H1 (cell line): Measurements from ENCODE around the gene NOM1.

Source experiments
- EZH2 ChIP-seq: fragments of 200-600 bp; sonication (generic); IDR thresholded peaks from 2 replicates; pipeline ENCODE4 v1.7.1; 2012; ENCODE audit warnings: low read depth, mild to moderate bottlenecking, moderate library complexity, low read length, inconsistent platforms; ENCODE audit not compliant: severe bottlenecking
- GTF2F1 ChIP-seq: IDR thresholded peaks from 2 replicates; pipeline ENCODE4 v1.6.1; 2012; ENCODE audit warnings: low read depth, low read length, improper control_type of control experiment, borderline replicate concordance
- POLR2A ChIP-seq, 2 experiments: IDR thresholded peaks; 1 replicate in 1 of 2; 2 replicates in 1 of 2; pipeline ENCODE4 v1.6.1; 2011; ENCODE audit warnings: low read depth in 2 of 2, low read length in 2 of 2, mild to moderate bottlenecking in 2 of 2; ENCODE audit errors: control extremely low read depth in 1 of 2
- POLR2AphosphoS5 ChIP-seq: IDR thresholded peaks from 2 replicates; pipeline ENCODE4 v1.6.1; 2011; ENCODE audit warnings: low read depth, low read length
- SIN3A ChIP-seq, 2 experiments: IDR thresholded peaks in 1 of 2; conservative IDR thresholded peaks in 1 of 2; 2 replicates each; pipeline ENCODE4 v1.6.1; 2011 to 2012; ENCODE audit warnings: low read length in 2 of 2, improper control_type of control experiment in 1 of 2, low read depth in 1 of 2, mild to moderate bottlenecking in 1 of 2
- SRF ChIP-seq: IDR thresholded peaks from 2 replicates; pipeline ENCODE4 v1.6.1; 2011; ENCODE audit warnings: mild to moderate bottlenecking, low read depth, low read length, moderate library complexity
- TF ChIP-seq, protein P1 (sequence below), 3 experiments: IDR thresholded peaks; 1 replicate in 2 of 3; 2 replicates in 1 of 3; pipeline versions ENCODE4 v1.5.1 to v1.6.1; 2011; ENCODE audit warnings: low read length in 3 of 3, mild to moderate bottlenecking in 3 of 3, inconsistent platforms in 2 of 3, low read depth in 1 of 3, moderate library complexity in 1 of 3; ENCODE audit not compliant: insufficient read depth in 1 of 3; ENCODE audit errors: control extremely low read depth in 1 of 3
- TF ChIP-seq, protein P2 (sequence below): IDR thresholded peaks from 2 replicates; pipeline ENCODE4 v1.6.1; 2011; ENCODE audit warnings: low read length, improper control_type of control experiment

DNA sequence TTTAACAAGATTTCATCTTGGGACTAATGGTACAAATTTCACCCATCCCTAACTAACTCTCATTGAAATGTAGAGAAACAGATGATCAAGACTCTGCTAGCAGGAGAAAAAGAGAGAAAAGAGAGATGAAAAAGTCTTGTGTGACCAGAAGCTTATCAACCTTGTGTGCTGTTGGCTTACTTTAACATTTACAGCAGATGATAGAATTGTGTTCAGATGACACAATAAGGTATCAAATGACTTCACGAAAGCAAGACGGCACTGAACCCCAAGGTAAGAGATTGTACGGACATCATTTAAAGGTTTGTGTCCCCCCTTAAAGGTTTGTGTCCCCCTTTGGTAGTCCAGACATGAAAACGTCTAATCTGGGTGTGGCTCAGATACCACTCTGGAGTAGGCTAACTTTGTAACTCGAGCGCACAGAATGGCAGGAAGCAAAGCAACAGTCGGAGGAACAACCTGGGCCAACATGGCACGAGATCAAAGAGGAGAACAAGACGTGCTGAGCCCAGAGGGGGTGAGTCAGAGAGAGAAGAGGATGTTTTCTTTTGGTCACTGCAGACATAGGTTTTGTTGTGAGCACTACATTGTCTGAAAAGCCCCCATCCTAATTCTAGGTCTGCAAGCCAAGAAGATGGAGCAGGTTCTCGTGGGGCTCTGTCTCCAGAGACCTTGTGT is 46.1 kb upstream of the NOM1 start:
- TF ChIP-seq GTF2F1, result no peak
- TF ChIP-seq POLR2A (IDR thresholded peaks at IDR 0.05; ENCODE audit: control extremely low read depth in 1 of 2, low read depth in 2 of 2, low read length in 2 of 2), result no peak
- TF ChIP-seq, protein P1, sequence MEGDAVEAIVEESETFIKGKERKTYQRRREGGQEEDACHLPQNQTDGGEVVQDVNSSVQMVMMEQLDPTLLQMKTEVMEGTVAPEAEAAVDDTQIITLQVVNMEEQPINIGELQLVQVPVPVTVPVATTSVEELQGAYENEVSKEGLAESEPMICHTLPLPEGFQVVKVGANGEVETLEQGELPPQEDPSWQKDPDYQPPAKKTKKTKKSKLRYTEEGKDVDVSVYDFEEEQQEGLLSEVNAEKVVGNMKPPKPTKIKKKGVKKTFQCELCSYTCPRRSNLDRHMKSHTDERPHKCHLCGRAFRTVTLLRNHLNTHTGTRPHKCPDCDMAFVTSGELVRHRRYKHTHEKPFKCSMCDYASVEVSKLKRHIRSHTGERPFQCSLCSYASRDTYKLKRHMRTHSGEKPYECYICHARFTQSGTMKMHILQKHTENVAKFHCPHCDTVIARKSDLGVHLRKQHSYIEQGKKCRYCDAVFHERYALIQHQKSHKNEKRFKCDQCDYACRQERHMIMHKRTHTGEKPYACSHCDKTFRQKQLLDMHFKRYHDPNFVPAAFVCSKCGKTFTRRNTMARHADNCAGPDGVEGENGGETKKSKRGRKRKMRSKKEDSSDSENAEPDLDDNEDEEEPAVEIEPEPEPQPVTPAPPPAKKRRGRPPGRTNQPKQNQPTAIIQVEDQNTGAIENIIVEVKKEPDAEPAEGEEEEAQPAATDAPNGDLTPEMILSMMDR (IDR thresholded peaks at IDR 0.05; ENCODE audit: control extremely low read depth in 1 of 3, insufficient read depth in 1 of 3, low read depth in 1 of 3, low read length in 3 of 3), result no peak
- TF ChIP-seq, protein P2, sequence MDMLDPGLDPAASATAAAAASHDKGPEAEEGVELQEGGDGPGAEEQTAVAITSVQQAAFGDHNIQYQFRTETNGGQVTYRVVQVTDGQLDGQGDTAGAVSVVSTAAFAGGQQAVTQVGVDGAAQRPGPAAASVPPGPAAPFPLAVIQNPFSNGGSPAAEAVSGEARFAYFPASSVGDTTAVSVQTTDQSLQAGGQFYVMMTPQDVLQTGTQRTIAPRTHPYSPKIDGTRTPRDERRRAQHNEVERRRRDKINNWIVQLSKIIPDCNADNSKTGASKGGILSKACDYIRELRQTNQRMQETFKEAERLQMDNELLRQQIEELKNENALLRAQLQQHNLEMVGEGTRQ, result no peak
- TF ChIP-seq EZH2, result no peak
- TF ChIP-seq SIN3A (conservative IDR thresholded peaks at IDR 0.05 in 1 of 2, IDR thresholded peaks at IDR 0.05 in 1 of 2; ENCODE audit: low read depth in 1 of 2, low read length in 2 of 2), result no peak
- no peak for TF ChIP-seq SRF
- no peak for TF ChIP-seq POLR2AphosphoS5
